Tibial nerve (tissue), 4 donors: ENCODE data around the gene FFAR4. TPM values are rescaled to one million over a fixed set of nuclear protein-coding genes. Genes with fewer than 3 reads are reported as not detected.
"Not testable (repeated sequence)": the region's sequence is repeated elsewhere in the genome, so short reads cannot be mapped to it uniquely, and the experiment has no call there.

Experiments used
- DNase-seq, 2 donors: peaks; one replicate each; pipeline ENCODE4 v3.0.0-alpha.2; 2019; ENCODE audit warnings: low spot score in 2 of 2
- H3K27ac ChIP-seq, 4 donors: fragments of 200-600 bp; sonication (generic) in 3 of 4; one replicate each; pipeline ENCODE4 v1.5.1; 2017 to 2019; ENCODE audit warnings: mild to moderate bottlenecking in 1 of 4
- H3K27me3 ChIP-seq, 2 donors: fragments of 200-600 bp; sonication (generic) in 1 of 2; one replicate each; pipeline versions ENCODE4 v1.5.1 to v1.6.0; 2017 to 2019
- H3K36me3 ChIP-seq, 3 donors: fragments of 200-600 bp; sonication (generic); one replicate each; pipeline ENCODE4 v1.5.1; 2018 to 2019
- H3K4me1 ChIP-seq, 4 donors: fragments of 200-600 bp; sonication (generic) in 3 of 4; one replicate each; pipeline ENCODE4 v1.5.1; 2017 to 2019
- H3K4me3 ChIP-seq, 4 donors: fragments of 200-600 bp; sonication (generic) in 3 of 4; one replicate each; pipeline ENCODE4 v1.5.1; 2017 to 2019; ENCODE audit warnings: mild to moderate bottlenecking in 1 of 4, moderate library complexity in 1 of 4
- H3K9me3 ChIP-seq, 4 donors: fragments of 200-600 bp; sonication (generic) in 3 of 4; one replicate each; pipeline ENCODE4 v1.5.1; 2017 to 2019
- CTCF ChIP-seq, 5 experiments: fragments of 200-600 bp in 3 of 5; fragments of 450-650 bp in 2 of 5; sonication (generic) in 3 of 5; IDR thresholded peaks; one replicate each; pipeline ENCODE4 v1.5.1; 2016 to 2019; ENCODE audit warnings: antibody characterized with exemption in 5 of 5, mild to moderate bottlenecking in 3 of 5, moderate library complexity in 2 of 5
- EP300 ChIP-seq, 2 donors: sonication (generic); formaldehyde crosslinking; IDR thresholded peaks; one replicate each; pipeline ENCODE4 v1.6.1; 2017; ENCODE audit warnings: antibody characterized with exemption in 2 of 2, mild to moderate bottlenecking in 1 of 2
- POLR2A ChIP-seq, 2 donors: fragments of 450-650 bp; IDR thresholded peaks; one replicate each; pipeline ENCODE4 v1.6.1; 2017; ENCODE audit warnings: antibody characterized with exemption in 2 of 2, mild to moderate bottlenecking in 2 of 2, moderate library complexity in 2 of 2
- WGBS, 2 donors: methylation state at CpG; one replicate each; pipeline ENCODE4 v1.1.5; 2018; 5-methylcytosine and 5-hydroxymethylcytosine counted together
- total RNA-seq, 4 donors: library from RNA; depleted of rRNA; stranded (reverse); fragments of >200 nt; gene quantifications; one replicate each; pipeline ENCODE4 v1.1.0, GENCODE V29; 2016

The FFAR4 gene
- total RNA-seq, 4 donors from 2014 or later, result 0.39 to 1.5 (median 0.97) TPM

GRCh38 chr10:93542358-93542791 lies 24.1 kb upstream of the FFAR4 start:
- H3K9me3 ChIP-seq, result no peaks in the 10 kb centered on the region
- TF ChIP-seq CTCF (IDR thresholded peaks at IDR 0.05) (no peak), POLR2A (IDR thresholded peaks at IDR 0.05) (no peak), EP300 (IDR thresholded peaks at IDR 0.05) (no peak)
- no peaks in the 10 kb centered on the region for H3K36me3 ChIP-seq
- no peaks in the 10 kb centered on the region for H3K27me3 ChIP-seq
- H3K4me1 ChIP-seq, result peaks cover 0 to 11% (median 2%) of the 10 kb centered on the region in 4 donors
- peak in 1 of 2 donors; percentile 27 for DNase-seq
- peak overlapping the region in 1 of 4 donors; percentile 17 for H3K27ac ChIP-seq
- 12 to 16% methylated on average over 10 of the region's 10 CpGs for WGBS, 2 donors
- H3K4me3 ChIP-seq, result peak overlapping the region in 2 of 4 donors; percentile 21 to 39

GRCh38 chr10:93546995-93547394 lies 19.5 kb upstream of the FFAR4 start:
- H3K4me1 ChIP-seq, H3K9me3 ChIP-seq, H3K27ac ChIP-seq, DNase-seq, H3K27me3 ChIP-seq, H3K4me3 ChIP-seq, H3K36me3 ChIP-seq: not testable (repeated sequence)
- 82 to 90% methylated on average over 8 of the region's 8 CpGs for WGBS, 2 donors

GRCh38 chr10:93547522-93547921 lies 18.9 kb upstream of the FFAR4 start:
- Histone ChIP-seq H3K4me1 (peaks cover 0 to 2% (median 0%) of the 10 kb centered on the region in 4 donors), H3K27me3 (no peaks in the 10 kb centered on the region), H3K9me3 (no peaks in the 10 kb centered on the region), H3K27ac (no peak overlapping the region), H3K4me3 (no peak overlapping the region), H3K36me3 (no peaks in the 10 kb centered on the region)
- no peak for TF ChIP-seq POLR2A (IDR thresholded peaks at IDR 0.05)
- TF ChIP-seq CTCF (IDR thresholded peaks at IDR 0.05), result no peak
- no peak for DNase-seq

- 90 to 95% methylated on average over 5 of the region's 5 CpGs for WGBS, 2 donors
- H3K4me3 ChIP-seq, result no peak overlapping the region
- TF ChIP-seq EP300 (IDR thresholded peaks at IDR 0.05) (no peak), POLR2A (IDR thresholded peaks at IDR 0.05) (no peak), CTCF (IDR thresholded peaks at IDR 0.05) (no peak)
- no peak for DNase-seq
- no peak overlapping the region for H3K27ac ChIP-seq
- H3K9me3 ChIP-seq, result no peaks in the 10 kb centered on the region
- no peaks in the 10 kb centered on the region for H3K27me3 ChIP-seq
- no peaks in the 10 kb centered on the region for H3K4me1 ChIP-seq
- no peaks in the 10 kb centered on the region for H3K36me3 ChIP-seq
Observed at GRCh38 chr10:93548376-93549071, 17.9 kb upstream of the FFAR4 start.

GRCh38 chr10:93550606-93551005 lies 15.9 kb upstream of the FFAR4 start:
- no peaks in the 10 kb centered on the region for H3K36me3 ChIP-seq
- no peaks in the 10 kb centered on the region for H3K4me1 ChIP-seq
- H3K27me3 ChIP-seq, result no peaks in the 10 kb centered on the region
- H3K9me3 ChIP-seq, result no peaks in the 10 kb centered on the region
- 77 to 85% methylated on average over 4 of the region's 4 CpGs for WGBS, 2 donors
- no peak overlapping the region for H3K27ac ChIP-seq
- H3K4me3 ChIP-seq, result no peak overlapping the region
- DNase-seq, result no peak
- no peak for TF ChIP-seq POLR2A (IDR thresholded peaks at IDR 0.05)
- TF ChIP-seq CTCF (IDR thresholded peaks at IDR 0.05), result no peak
- TF ChIP-seq EP300 (IDR thresholded peaks at IDR 0.05), result no peak
